ENCODE data around the gene MRPL43. TPM values are rescaled to one million over a fixed set of nuclear protein-coding genes. Genes with fewer than 3 reads are reported as not detected.

Gene MRPL43
- total RNA-seq, 6 experiments from 2014 or later, result 101 to 120 (median 115) TPM

DNA sequence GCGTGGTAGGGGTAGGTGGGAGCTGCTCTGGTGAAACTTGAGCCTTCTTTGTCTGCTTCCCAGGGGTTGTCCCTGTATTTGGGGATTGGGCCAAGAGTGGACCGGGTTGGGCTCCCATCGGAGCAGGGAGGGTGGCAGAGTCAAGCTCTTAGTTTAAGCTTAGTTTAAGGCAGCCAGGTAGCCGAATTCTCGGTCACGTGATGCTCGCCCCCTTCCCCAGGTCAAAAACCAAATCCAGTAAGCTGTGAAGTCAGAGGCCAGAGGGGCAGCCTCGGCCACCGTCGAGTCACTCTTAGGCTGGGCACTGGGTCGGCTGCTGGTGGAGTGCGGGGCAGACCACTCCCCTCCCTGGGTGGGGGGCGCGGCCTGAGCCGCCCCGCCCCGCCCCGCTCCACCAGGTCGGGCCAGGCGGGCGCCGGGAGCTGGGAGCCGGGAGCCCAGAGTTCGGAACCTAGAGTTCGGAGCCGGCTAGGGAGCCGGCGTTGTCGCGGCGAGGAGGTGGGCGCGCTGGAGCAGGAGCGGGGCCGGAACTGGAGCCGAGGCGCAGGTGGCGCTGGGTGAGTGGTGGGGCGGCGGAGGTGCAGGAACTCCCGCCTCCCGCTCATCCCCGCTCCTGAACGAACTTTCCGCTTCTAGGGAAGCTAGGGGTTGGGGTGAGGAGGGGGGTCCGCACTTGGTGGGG, 9.5 kb upstream of the MRPL43 start:
- H3K27me3 Mint-ChIP-seq (ENCODE audit: insufficient read depth), result no peaks in the 10 kb centered on the region; the same call in none of the 2 replicates
- no peak for DNase-seq
- H3K36me3 Mint-ChIP-seq (ENCODE audit: low read depth), result peaks cover 11% of the 10 kb centered on the region; the same call in 1 of the 2 replicates
- H3K4me3 Mint-ChIP-seq, result peak overlapping the region; percentile 90
- peaks cover 34% of the 10 kb centered on the region for H3K4me1 Mint-ChIP-seq (ENCODE audit: low read depth)
- TF ChIP-seq, protein P1, sequence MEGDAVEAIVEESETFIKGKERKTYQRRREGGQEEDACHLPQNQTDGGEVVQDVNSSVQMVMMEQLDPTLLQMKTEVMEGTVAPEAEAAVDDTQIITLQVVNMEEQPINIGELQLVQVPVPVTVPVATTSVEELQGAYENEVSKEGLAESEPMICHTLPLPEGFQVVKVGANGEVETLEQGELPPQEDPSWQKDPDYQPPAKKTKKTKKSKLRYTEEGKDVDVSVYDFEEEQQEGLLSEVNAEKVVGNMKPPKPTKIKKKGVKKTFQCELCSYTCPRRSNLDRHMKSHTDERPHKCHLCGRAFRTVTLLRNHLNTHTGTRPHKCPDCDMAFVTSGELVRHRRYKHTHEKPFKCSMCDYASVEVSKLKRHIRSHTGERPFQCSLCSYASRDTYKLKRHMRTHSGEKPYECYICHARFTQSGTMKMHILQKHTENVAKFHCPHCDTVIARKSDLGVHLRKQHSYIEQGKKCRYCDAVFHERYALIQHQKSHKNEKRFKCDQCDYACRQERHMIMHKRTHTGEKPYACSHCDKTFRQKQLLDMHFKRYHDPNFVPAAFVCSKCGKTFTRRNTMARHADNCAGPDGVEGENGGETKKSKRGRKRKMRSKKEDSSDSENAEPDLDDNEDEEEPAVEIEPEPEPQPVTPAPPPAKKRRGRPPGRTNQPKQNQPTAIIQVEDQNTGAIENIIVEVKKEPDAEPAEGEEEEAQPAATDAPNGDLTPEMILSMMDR (IDR thresholded peaks at IDR 0.05), result no peak
- no peaks in the 10 kb centered on the region for H3K9me3 Mint-ChIP-seq
- peak overlapping the region; percentile 95 for H3K27ac Mint-ChIP-seq

DNA sequence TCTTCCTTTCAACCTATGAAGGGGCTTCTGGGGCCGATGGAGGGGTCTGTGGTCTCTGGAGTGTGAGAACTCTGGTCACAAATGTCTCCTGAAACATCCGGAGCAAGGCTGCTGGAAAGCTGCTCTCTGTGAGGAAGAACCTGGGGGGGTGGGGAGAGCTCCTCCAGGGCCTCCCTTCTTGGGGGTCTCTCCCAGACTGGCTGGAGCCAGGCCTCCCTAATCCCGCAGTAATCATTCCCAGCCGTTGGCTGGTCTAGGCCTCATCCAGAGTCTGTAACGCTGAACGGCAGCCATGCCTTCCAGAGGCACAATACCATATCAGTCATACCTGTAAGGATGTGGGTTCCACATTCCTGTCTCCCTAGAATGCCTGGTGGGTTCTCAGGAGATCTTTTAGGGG, 7.9 kb upstream of the MRPL43 start:
- no peak for DNase-seq
- TF ChIP-seq, protein P1 (IDR thresholded peaks at IDR 0.05), result no peak
- Mint-ChIP-seq H3K27ac (no peak overlapping the region), H3K27me3 (ENCODE audit: insufficient read depth) (no peaks in the 10 kb centered on the region; the same call in 1 of the 2 replicates), H3K4me1 (ENCODE audit: low read depth) (peaks cover 27% of the 10 kb centered on the region), H3K36me3 (ENCODE audit: low read depth) (peaks cover 18% of the 10 kb centered on the region), H3K9me3 (no peaks in the 10 kb centered on the region), H3K4me3 (no peak overlapping the region)

GRCh38 chr10:100993986-100994708, 6.8 kb upstream of the MRPL43 start:
- TF ChIP-seq, protein P1 (IDR thresholded peaks at IDR 0.05), result peak; percentile 88
- Mint-ChIP-seq H3K4me1 (ENCODE audit: low read depth) (peaks cover 27% of the 10 kb centered on the region), H3K27ac (no peak overlapping the region), H3K27me3 (ENCODE audit: insufficient read depth) (no peaks in the 10 kb centered on the region; the same call in 1 of the 2 replicates), H3K36me3 (ENCODE audit: low read depth) (peaks cover 18% of the 10 kb centered on the region), H3K4me3 (no peak overlapping the region), H3K9me3 (no peaks in the 10 kb centered on the region)
- peak; percentile 35 for DNase-seq

GRCh38 chr10:100989088-100989487, 1.8 kb upstream of the MRPL43 start:
- H3K27me3 Mint-ChIP-seq (ENCODE audit: insufficient read depth), result no peaks in the 10 kb centered on the region; the same call in 1 of the 2 replicates
- H3K27ac Mint-ChIP-seq, result no peak overlapping the region
- H3K36me3 Mint-ChIP-seq (ENCODE audit: low read depth), result peaks cover 26% of the 10 kb centered on the region
- peaks cover 27% of the 10 kb centered on the region for H3K4me1 Mint-ChIP-seq (ENCODE audit: low read depth)
- DNase-seq, result no peak
- 0 out of 2 replicates have a peak overlapping the region, but pooled peaks have one; percentile 9 for H3K4me3 Mint-ChIP-seq
- no peaks in the 10 kb centered on the region for H3K9me3 Mint-ChIP-seq
- TF ChIP-seq, protein P1 (IDR thresholded peaks at IDR 0.05), result no peak

- DNase-seq, result no peak
- peaks cover 21% of the 10 kb centered on the region for H3K36me3 Mint-ChIP-seq (ENCODE audit: low read depth)
- peaks cover 27% of the 10 kb centered on the region for H3K4me1 Mint-ChIP-seq (ENCODE audit: low read depth)
Measured at GRCh38 chr10:100988166-100988565, 869 bp upstream of the MRPL43 start.

More at GRCh38 chr10:100988166-100988565, 869 bp upstream of the MRPL43 start:
- H3K27me3 Mint-ChIP-seq (ENCODE audit: insufficient read depth), result no peaks in the 10 kb centered on the region; the same call in 1 of the 2 replicates
- TF ChIP-seq, protein P1 (IDR thresholded peaks at IDR 0.05), result no peak
- H3K4me3 Mint-ChIP-seq, result peak overlapping the region; percentile 99
- H3K27ac Mint-ChIP-seq, result peak overlapping the region; percentile 85; the same call in 1 of the 2 replicates
- no peaks in the 10 kb centered on the region for H3K9me3 Mint-ChIP-seq

Data from HFFc6 (cell line).